H9 (cell line): ENCODE measurements around the gene CDK6. TPM values are rescaled to one million over a fixed set of nuclear protein-coding genes. Genes with fewer than 3 reads are reported as not detected.
"Not testable (repeated sequence)": the region's sequence is repeated elsewhere in the genome, so short reads cannot be mapped to it uniquely, and the experiment has no call there.

Source experiments
- DNase-seq: peaks from one replicate; pipeline ENCODE4 v3.0.0-alpha.2; 2017
- H2AFZ ChIP-seq: one replicate; pipeline ENCODE4 v1.6.1; 2013; ENCODE audit warnings: mild to moderate bottlenecking, low read length, control low read depth, moderate library complexity
- H2AK5ac ChIP-seq: 2 replicates; pipeline ENCODE4 v1.6.1; 2013; ENCODE audit warnings: low read length, control low read depth, mixed read lengths; ENCODE audit not compliant: insufficient read length
- H2BK120ac ChIP-seq: one replicate; pipeline ENCODE4 v1.6.1; 2013; ENCODE audit warnings: low read depth, mild to moderate bottlenecking, low read length, control low read depth, inconsistent platforms; ENCODE audit not compliant: poor library complexity, severe bottlenecking
- H2BK12ac ChIP-seq: 2 replicates; pipeline ENCODE4 v1.6.1; 2013; ENCODE audit warnings: low read length, control low read depth, mixed read lengths, low read depth; ENCODE audit not compliant: insufficient read length
- H2BK15ac ChIP-seq: 2 replicates; pipeline ENCODE4 v1.6.1; 2013; ENCODE audit warnings: low read depth, low read length, control low read depth
- H2BK20ac ChIP-seq: one replicate; pipeline ENCODE4 v1.6.1; 2013; ENCODE audit warnings: low read depth, mild to moderate bottlenecking, low read length, control low read depth, inconsistent platforms; ENCODE audit not compliant: poor library complexity, severe bottlenecking
- H2BK5ac ChIP-seq: 2 replicates; pipeline ENCODE4 v1.6.1; 2013; ENCODE audit warnings: low read length, control low read depth, mixed read lengths; ENCODE audit not compliant: insufficient read length
- H3K14ac ChIP-seq: 2 replicates; pipeline ENCODE4 v1.6.1; 2013; ENCODE audit warnings: low read length, control low read depth; ENCODE audit not compliant: insufficient read depth
- H3K18ac ChIP-seq: 2 replicates; pipeline ENCODE4 v1.6.1; 2013; ENCODE audit warnings: low read depth, mild to moderate bottlenecking, mixed read lengths, low read length, control low read depth; ENCODE audit not compliant: insufficient read length
- H3K23ac ChIP-seq: 2 replicates; pipeline ENCODE4 v1.6.1; 2013; ENCODE audit warnings: low read length, control low read depth, mixed read lengths, low read depth; ENCODE audit not compliant: insufficient read length
- H3K23me2 ChIP-seq: 2 replicates; pipeline ENCODE4 v1.6.1; 2013; ENCODE audit warnings: low read depth, mild to moderate bottlenecking, mixed read lengths, low read length, control low read depth; ENCODE audit not compliant: insufficient read length, poor library complexity, severe bottlenecking
- H3K27ac ChIP-seq: 2 replicates; pipeline ENCODE4 v1.5.1; 2013; ENCODE audit warnings: low read length, control low read depth, mixed read lengths, low read depth; ENCODE audit not compliant: insufficient read length
- H3K27me3 ChIP-seq: 2 replicates; pipeline ENCODE4 v1.6.1; 2013; ENCODE audit warnings: low read length, control low read depth, inconsistent platforms; ENCODE audit not compliant: insufficient read depth
- H3K4ac ChIP-seq: 2 replicates; pipeline ENCODE4 v1.6.1; 2013; ENCODE audit warnings: low read depth, mild to moderate bottlenecking, control low read depth, inconsistent platforms, low read length, moderate library complexity
- H3K4me1 ChIP-seq: 2 replicates; pipeline ENCODE4 v1.6.1; 2013; ENCODE audit warnings: low read length, control low read depth, inconsistent platforms; ENCODE audit not compliant: insufficient read depth
- H3K4me2 ChIP-seq: 2 replicates; pipeline ENCODE4 v1.6.1; 2013; ENCODE audit warnings: low read length, control low read depth, mixed read lengths; ENCODE audit not compliant: insufficient read length, insufficient read depth
- H3K56ac ChIP-seq: 2 replicates; pipeline ENCODE4 v1.6.1; 2013; ENCODE audit warnings: low read depth, mild to moderate bottlenecking, mixed read lengths, low read length, control low read depth; ENCODE audit not compliant: insufficient read length
- H3K79me1 ChIP-seq: 2 replicates; pipeline ENCODE4 v1.6.1; 2013; ENCODE audit warnings: low read depth, mild to moderate bottlenecking, moderate library complexity, low read length, control low read depth, inconsistent platforms; ENCODE audit not compliant: insufficient read depth, poor library complexity, severe bottlenecking
- H3K79me2 ChIP-seq: 2 replicates; pipeline ENCODE4 v1.6.1; 2013; ENCODE audit warnings: low read length, control low read depth, inconsistent platforms; ENCODE audit not compliant: insufficient read depth
- H3K9ac ChIP-seq: 2 replicates; pipeline ENCODE4 v1.6.1; 2013; ENCODE audit warnings: low read length, control low read depth, mixed read lengths; ENCODE audit not compliant: insufficient read length; ENCODE audit errors: extremely low read depth
- H3K9me3 ChIP-seq: one replicate; pipeline ENCODE4 v1.6.1; 2013; ENCODE audit warnings: low read depth, low read length, inconsistent platforms; ENCODE audit not compliant: control insufficient read depth
- H3T11ph ChIP-seq: one replicate; pipeline ENCODE4 v1.6.1; 2013; ENCODE audit warnings: mild to moderate bottlenecking, low read length, control low read depth, inconsistent platforms
- H4K20me1 ChIP-seq: one replicate; pipeline ENCODE4 v1.6.1; 2013; ENCODE audit not compliant: control insufficient read depth, insufficient read length, insufficient read depth
- H4K5ac ChIP-seq: 2 replicates; pipeline ENCODE4 v1.6.1; 2013; ENCODE audit warnings: low read depth, mild to moderate bottlenecking, mixed read lengths, low read length, control low read depth; ENCODE audit not compliant: insufficient read length
- H4K8ac ChIP-seq: replicated peaks from 2 replicates; pipeline ENCODE4 v1.6.1; 2013; ENCODE audit warnings: low read length, control low read depth, mixed read lengths, low read depth; ENCODE audit not compliant: insufficient read length
- H4K91ac ChIP-seq: 2 replicates; pipeline ENCODE4 v1.6.1; 2013; ENCODE audit warnings: low read depth, mild to moderate bottlenecking, moderate library complexity, mixed read lengths, low read length, control low read depth; ENCODE audit not compliant: insufficient read length
- H3K27ac Mint-ChIP-seq, 3 experiments: 2 replicates in 2 of 3; 3 replicates in 1 of 3; pipeline ENCODE4 v1.8.0; 2020 to 2021; ENCODE audit warnings: mixed read lengths in 3 of 3, mild to moderate bottlenecking in 1 of 3, moderate library complexity in 1 of 3
- H3K27me3 Mint-ChIP-seq: 2 replicates; pipeline ENCODE4 v1.8.0; 2021; ENCODE audit warnings: low read depth, mild to moderate bottlenecking, moderate library complexity, mixed read lengths
- H3K36me3 Mint-ChIP-seq, 3 experiments: 2 replicates in 2 of 3; 3 replicates in 1 of 3; pipeline ENCODE4 v1.8.0; 2020 to 2021; ENCODE audit warnings: low read depth in 3 of 3, mixed read lengths in 3 of 3; ENCODE audit not compliant: insufficient read depth in 1 of 3
- H3K4me1 Mint-ChIP-seq, 2 experiments: 2 replicates each; pipeline ENCODE4 v1.8.0; 2020; ENCODE audit warnings: mixed read lengths in 2 of 2
- H3K4me3 Mint-ChIP-seq, 2 experiments: 2 replicates in 1 of 2; 3 replicates in 1 of 2; pipeline ENCODE4 v1.8.0; 2020 to 2021; ENCODE audit warnings: mild to moderate bottlenecking in 2 of 2, mixed read lengths in 2 of 2, moderate library complexity in 1 of 2
- H3K9me3 Mint-ChIP-seq, 2 experiments: 2 replicates in 1 of 2; 3 replicates in 1 of 2; pipeline ENCODE4 v1.8.0; 2020; ENCODE audit warnings: mild to moderate bottlenecking in 2 of 2, mixed read lengths in 2 of 2, moderate library complexity in 1 of 2
- CTCF ChIP-seq: fragments of 200-600 bp; sonication (generic); conservative IDR thresholded peaks from 3 replicates; pipeline ENCODE4 v1.8.0; 2021; ENCODE audit warnings: antibody characterized with exemption, mild to moderate bottlenecking
- WGBS: extraction: QIAGEN DNeasy Blood & Tissue Kit; methylation state at CpG from one replicate; pipeline ENCODE4 v1.1.7; 2013; ENCODE audit warnings: missing lambda C conversion rate, low lambda C conversion rate, mixed read lengths; ENCODE audit not compliant: insufficient read length; ENCODE audit errors: extremely low coverage; 5-methylcytosine and 5-hydroxymethylcytosine counted together
- total RNA-seq: library from RNA; stranded (reverse); gene quantifications from 2 replicates; pipeline ENCODE4 v1.2.1, GENCODE V29; 2021

CDK6 gene
- total RNA-seq, 1 experiment from 2014 or later, result 30.0 TPM

- Histone ChIP-seq H3K79me2 (no peaks in the 10 kb centered on the region), H3K14ac (no peak overlapping the region), H3K4me1 (no peaks in the 10 kb centered on the region), H4K91ac (no peak overlapping the region), H2BK12ac (no peak overlapping the region), H2BK5ac (no peak overlapping the region), H3K56ac (no peak overlapping the region), H4K5ac (no peak overlapping the region), H3K9me3 (no peaks in the 10 kb centered on the region), H3K23me2 (no peaks in the 10 kb centered on the region), H2AK5ac (no peak overlapping the region), H3K4ac (no peak overlapping the region), H3K27ac (no peak overlapping the region), H3K9ac (no peak overlapping the region), H3K27me3 (no peaks in the 10 kb centered on the region), H3K23ac (no peak overlapping the region), H3K4me2 (no peak overlapping the region), H3K79me1 (no peaks in the 10 kb centered on the region), H2BK15ac (no peak overlapping the region), H4K8ac (no peak overlapping the region), H2BK120ac (no peak overlapping the region), H2BK20ac (no peak overlapping the region), H3K18ac (no peak overlapping the region), H2AFZ (no peak overlapping the region), H4K20me1 (no peaks in the 10 kb centered on the region), H3T11ph (no peak overlapping the region)
- TF ChIP-seq CTCF, result no peak
- DNase-seq, result no peak
- WGBS, result no CpG with 5 or more reads among the region's 4 CpGs
- Mint-ChIP-seq H3K36me3 (peaks cover 0 to 9% (median 2%) of the 10 kb centered on the region in 3 experiments; a peak in 3 of 7 replicates), H3K4me3 (no peak overlapping the region), H3K27ac (no peak overlapping the region), H3K4me1 (peaks cover 20 to 25% of the 10 kb centered on the region in 2 experiments), H3K9me3 (no peaks in the 10 kb centered on the region), H3K27me3 (no peaks in the 10 kb centered on the region)
These were observed 91.1 kb downstream of the CDK6 start for GRCh38 chr7:92745241-92745640.

- H3K4me3 Mint-ChIP-seq, H3K4me1 ChIP-seq, H2BK12ac ChIP-seq, H3K23me2 ChIP-seq, H4K5ac ChIP-seq, H3K27me3 Mint-ChIP-seq, H4K8ac ChIP-seq, H3K4me2 ChIP-seq, H3K18ac ChIP-seq, H3K79me1 ChIP-seq, H3K27ac ChIP-seq, H3K56ac ChIP-seq, DNase-seq, H3K9me3 ChIP-seq, H2BK20ac ChIP-seq, H3K9me3 Mint-ChIP-seq, H3K36me3 Mint-ChIP-seq, H3T11ph ChIP-seq, H3K79me2 ChIP-seq, H3K27ac Mint-ChIP-seq, H2AFZ ChIP-seq, H4K91ac ChIP-seq, H2BK5ac ChIP-seq, H3K14ac ChIP-seq, H3K23ac ChIP-seq, H2BK15ac ChIP-seq, H2BK120ac ChIP-seq, H3K9ac ChIP-seq, H4K20me1 ChIP-seq, H3K4ac ChIP-seq, H3K27me3 ChIP-seq, H2AK5ac ChIP-seq: not testable (repeated sequence)
- WGBS, result no CpG with 5 or more reads among the region's 4 CpGs
- H3K4me1 Mint-ChIP-seq, result peaks cover 12 to 17% of the 10 kb centered on the region in 2 experiments
These were observed 92.2 kb downstream of the CDK6 start for GRCh38 chr7:92744180-92744579.
